GM19467 (cell line): ENCODE measurements around the gene CNKSR3.

Source experiments
- ATAC-seq: cut with Tn5 transposase; IDR thresholded peaks from one replicate; pipeline ENCODE4 v1.9.1; 2021; ENCODE audit warnings: mild to moderate bottlenecking, moderate library complexity; ENCODE audit not compliant: unreplicated experiment

The CNKSR3 gene

DNA sequence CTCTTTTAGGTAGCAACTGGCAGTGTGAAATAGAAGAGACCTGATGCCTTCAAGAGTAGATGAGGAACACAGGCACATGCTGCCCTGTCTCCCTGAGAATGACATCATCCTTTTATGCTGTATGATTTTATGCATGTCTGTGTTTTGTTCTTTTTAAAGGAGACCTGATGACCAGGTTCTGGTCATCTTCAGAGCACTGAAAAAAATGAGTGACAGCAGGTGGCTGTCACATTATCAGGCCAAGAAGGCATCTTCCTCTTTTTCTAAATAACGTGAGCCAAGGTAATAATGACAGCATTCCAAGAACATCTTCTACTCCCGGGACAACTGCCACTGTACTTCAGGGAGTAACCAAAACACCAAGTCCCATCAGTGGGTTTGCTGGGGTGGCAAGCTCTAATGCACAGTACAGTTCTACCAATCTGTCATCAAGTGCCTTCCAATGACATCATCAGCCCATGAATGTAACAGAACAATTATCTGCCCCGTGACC lies 28.9 kb downstream of the CNKSR3 start:
- ATAC-seq = no peak

DNA sequence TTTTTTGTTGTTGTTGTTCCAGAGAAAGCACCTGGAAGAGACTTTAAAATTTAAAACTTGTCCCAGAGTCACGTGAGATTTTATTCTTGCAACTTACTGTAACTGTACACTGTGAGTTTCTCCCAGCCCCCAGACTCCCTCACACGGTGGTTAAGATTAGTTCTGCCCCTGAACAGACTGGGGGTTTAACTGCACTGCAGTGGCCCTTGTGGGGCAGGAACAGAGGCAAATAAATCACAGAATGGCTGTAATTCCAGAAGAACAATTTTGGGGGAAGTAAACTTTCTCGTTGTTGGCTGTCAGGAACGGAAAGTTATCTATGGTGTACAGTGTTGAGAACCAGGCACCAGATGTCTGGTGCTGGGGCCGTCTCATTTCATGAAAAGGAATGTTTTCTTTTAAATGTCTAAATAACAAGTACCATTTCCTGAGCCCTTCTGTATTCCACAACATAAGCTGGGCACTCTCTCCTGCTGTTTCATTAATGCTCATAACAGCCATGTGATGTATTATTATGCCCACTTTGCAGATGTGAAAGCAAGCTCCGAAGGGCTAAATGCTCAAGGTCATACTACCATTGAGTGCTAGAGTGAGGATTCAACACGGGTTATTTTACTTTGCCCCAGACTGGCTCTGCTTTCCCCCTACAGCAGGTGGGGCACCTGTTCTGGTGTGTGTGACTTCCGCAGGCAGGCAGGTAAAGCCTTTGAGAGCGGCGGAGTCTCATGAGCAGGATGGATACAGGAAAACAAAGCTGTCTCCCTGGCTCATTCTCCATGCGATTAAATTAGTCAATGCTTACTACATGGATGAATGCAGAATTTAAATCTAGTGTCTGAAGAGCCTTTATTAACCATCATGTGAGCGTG lies 30.5 kb downstream of the CNKSR3 start:
- no peak for ATAC-seq

- ATAC-seq = no peak
Observed at GRCh38 chr6:154479351-154479769, 31.1 kb downstream of the CNKSR3 start.

- ATAC-seq = no peak
Observed at GRCh38 chr6:154478701-154479060, 31.8 kb downstream of the CNKSR3 start.

GRCh38 chr6:154478021-154478700 lies 32.3 kb downstream of the CNKSR3 start:
- ATAC-seq = no peak

DNA sequence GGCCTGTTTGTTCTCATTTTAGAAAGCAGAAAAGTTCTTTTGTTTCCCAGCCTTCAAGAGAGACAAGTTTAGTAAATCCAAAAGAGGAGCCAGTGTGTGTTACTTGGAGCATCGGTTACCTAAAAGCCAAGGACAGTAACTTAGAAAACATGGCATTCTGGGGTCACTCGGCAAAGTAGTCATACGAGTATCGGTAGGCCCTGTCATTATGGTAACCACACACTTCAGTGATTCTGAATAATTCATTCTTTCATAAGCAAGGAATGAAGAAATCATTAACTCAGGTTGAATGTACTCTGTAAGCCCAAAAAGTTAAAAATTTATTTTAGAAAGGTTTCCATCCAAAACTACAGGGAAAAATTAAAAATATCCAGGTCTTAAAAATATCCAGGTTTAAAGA lies 34.0 kb downstream of the CNKSR3 start:
- no peak for ATAC-seq

GRCh38 chr6:154474648-154475428 lies 35.6 kb downstream of the CNKSR3 start:
- ATAC-seq = no peak

DNA sequence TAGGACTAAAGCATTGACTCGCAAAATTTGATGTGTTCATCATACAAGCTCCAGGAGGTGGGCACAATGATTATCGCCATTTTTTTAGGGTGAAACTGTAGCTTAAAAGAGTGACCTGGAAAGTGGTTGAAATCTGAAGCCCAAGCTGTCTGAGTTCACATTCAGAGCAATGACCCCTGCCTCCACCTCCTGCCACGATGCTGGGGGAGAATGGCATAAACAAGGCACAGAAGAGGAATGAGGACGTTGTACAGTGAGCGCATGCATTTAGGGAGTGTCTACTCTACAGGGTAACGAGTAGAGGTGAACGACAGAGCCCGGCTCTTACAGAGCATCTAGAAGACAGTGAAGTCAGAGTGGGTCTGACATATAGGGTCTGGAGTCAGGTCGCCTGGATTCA lies 37.2 kb downstream of the CNKSR3 start:
- ATAC-seq = no peak

DNA sequence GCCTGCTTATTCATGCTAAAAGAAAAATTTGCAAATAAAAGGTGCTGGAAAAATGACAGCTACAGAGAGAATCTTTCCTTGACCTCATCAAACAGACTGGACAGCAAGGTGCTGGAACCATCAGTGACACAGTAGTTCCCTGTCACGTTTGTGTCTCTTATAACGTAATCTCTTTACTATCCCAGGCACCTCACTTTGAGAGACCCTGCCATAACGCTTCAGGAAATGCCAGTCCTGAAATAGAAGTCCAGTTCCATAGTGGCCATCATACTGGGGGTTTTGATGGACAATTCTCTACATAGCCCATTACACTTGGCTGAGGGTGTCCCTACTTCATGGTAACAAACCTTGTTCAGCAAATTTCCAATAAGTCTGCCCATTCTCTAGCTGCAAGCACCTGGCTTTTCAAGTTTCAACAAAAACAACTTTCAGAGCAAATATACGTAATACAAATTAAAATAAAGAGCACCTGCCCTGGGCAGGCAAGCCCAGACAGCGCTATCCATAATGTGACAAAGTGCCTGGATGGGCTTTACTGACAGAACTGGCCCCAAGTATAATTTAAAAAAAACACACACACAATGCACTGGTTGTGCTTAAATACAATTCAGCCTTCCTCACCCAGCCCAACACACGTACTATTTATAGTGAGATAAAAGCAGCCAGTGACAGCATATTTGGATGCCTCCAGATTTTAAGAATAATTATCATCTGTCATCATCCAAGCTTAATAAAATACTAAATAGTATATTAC lies 38.7 kb downstream of the CNKSR3 start:
- no peak for ATAC-seq

GRCh38 chr6:154469306-154469935 lies 41.1 kb downstream of the CNKSR3 start:
- no peak for ATAC-seq

GRCh38 chr6:154468760-154469159 lies 41.7 kb downstream of the CNKSR3 start:
- ATAC-seq = no peak

- no peak for ATAC-seq
Observed at GRCh38 chr6:154466971-154467679, 43.4 kb downstream of the CNKSR3 start.

DNA sequence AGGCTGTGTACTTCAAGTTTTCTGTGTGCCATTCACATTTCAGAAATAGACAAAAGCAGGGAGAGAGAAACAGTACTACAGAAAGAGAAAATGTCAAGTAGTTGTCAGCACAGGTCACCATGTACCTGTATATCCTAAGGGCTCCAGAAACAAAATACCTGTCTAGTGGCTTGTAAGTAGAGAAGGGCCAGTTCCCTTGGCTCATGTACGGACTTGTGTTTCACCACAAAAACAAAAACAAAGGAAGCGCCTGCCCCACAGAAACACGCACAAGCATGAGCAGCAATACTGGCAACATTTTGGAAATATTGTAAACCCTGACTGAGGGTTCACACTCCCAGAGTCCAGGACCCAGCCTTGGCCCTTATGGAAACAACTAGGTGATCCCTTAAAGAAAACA lies 44.3 kb downstream of the CNKSR3 start:
- ATAC-seq = no peak

- no peak for ATAC-seq
Observed at GRCh38 chr6:154463573-154464419, 46.7 kb downstream of the CNKSR3 start.

DNA sequence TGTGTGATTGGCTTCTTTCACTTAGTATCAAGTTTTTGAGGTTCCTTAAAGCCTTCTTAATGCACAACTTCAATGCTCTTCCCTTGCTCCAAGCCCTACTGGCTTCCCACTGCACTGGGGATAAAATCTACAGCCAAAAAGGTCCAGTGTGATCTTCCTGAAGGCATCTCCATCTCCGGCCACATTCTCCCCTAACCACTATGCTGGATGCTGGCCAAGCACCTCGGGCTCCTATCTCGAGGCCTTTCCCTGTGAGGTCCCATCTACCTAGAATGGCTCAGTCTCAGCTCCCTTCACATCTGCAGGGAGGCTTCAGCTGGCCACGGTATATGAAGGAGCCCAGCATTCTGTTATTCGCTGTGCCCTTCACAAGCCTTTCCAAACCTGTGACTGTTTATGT lies 48.1 kb downstream of the CNKSR3 start:
- ATAC-seq = no peak

DNA sequence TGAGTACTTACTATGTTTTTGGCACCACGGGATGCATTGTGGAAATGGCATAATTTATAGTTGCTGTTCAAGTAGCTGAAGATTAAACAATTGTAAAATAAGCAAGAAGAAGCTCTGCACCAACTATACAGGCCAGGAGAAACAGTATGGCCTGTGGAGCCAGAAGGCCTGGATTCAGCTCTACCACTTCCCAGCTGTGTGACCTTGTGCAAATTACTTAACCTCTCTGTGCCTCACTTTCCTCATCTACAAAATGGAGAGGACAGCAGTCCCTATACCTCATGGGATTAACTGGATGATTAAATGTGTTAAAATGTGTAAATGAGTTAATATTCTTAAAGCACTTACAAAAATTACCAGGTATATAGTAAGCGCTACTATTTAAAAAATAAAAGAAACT lies 49.1 kb downstream of the CNKSR3 start:
- ATAC-seq = no peak

- no peak for ATAC-seq
Observed at GRCh38 chr6:154460306-154461071, 50.0 kb downstream of the CNKSR3 start.

- ATAC-seq = no peak
Observed at GRCh38 chr6:154459513-154459912, 51.0 kb downstream of the CNKSR3 start.
